Adipose tissue (tissue), 3 donors: Measurements from ENCODE around the gene PACSIN2. TPM values are rescaled to one million over a fixed set of nuclear protein-coding genes. Genes with fewer than 3 reads are reported as not detected.
"Not testable (repeated sequence)": the region's sequence is repeated elsewhere in the genome, so short reads cannot be mapped to it uniquely, and the experiment has no call there.

Source experiments
- H3K27ac ChIP-seq: one replicate; pipeline ENCODE4 v1.5.1; 2013; ENCODE audit warnings: low read depth, low read length
- WGBS, 3 donors: extraction: QIAGEN DNeasy Blood & Tissue Kit; methylation state at CpG; one replicate each; pipeline ENCODE4 v1.1.7; 2013; 5-methylcytosine and 5-hydroxymethylcytosine counted together
- polyA plus RNA-seq, 3 donors: library from polyadenylated mRNA; stranded (reverse); fragments of 200-250 nt; gene quantifications; one replicate each; pipeline ENCODE4 v1.2.3, GENCODE V29; 2013
- donor health status: healthy with polysubstance abuse.
- donor health status: Bipolar disorder and iron deficiency.
- donor health status: healthy.

PACSIN2 gene
- 10 to 100 TPM; 21.9 to 53.1 (median 24.6) TPM for polyA plus RNA-seq

DNA sequence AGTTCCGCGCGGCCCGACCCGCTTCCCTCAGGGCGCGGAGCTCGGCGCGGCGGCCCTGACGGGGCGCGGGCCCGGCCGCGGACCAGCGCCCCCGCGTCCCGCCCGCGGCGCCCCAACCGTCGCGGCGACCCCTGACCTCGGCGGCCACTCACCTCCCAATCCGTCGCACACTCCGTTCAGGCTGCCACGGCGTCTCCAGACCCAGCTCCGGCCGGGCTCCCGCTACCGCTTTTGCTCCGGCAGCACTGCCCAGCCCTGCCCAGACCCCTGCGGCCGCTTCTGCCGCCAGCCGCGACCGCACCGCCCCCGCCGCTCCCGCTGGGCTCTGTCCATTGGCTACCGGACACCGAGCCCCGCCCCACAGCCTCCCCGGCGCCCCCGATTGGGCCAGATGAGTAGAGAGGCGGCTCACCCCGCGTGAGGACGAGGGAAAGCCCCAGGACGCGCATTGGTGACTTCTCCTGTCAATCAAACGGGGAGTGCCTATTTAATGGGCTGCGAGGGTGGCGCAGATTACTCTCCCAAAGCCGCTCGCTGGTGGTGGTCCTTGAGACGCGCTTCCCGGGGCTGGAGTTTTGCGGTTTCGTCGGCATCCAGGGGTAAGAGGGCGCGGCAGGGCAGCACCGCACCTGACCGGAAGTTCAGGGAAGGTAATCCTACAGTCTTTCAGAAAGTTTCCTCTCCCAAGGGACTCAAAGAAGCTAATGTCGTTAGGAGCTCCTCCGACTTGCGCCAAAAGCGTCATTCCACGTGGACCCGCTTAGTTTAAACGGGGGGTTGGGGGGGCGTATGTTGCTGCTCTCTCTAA, at the start of gene PACSIN2:
Gene PACSIN2, minus strand, starts transcription at position 281 of the 808 bp plus-strand sequence. CDS start 103,069 bp downstream, outside the sequence.
- H3K27ac ChIP-seq = no peak within 1 kb of the TSS
- WGBS, 3 donors = 0 to 1% (median 1%) methylated on average over 54 to 85 of the region's 85 CpGs

GRCh38 chr22:43060183-43060582, 45.2 kb upstream of the PACSIN2 start:
- no peak overlapping the region for H3K27ac ChIP-seq
- 58 to 71% (median 60%) methylated on average over 5 of the region's 5 CpGs for WGBS, 3 donors

GRCh38 chr22:43057641-43058040, 42.7 kb upstream of the PACSIN2 start:
- WGBS, 3 donors = 42 to 92% (median 92%) methylated on average over 7 of the region's 7 CpGs
- no peak overlapping the region for H3K27ac ChIP-seq

DNA sequence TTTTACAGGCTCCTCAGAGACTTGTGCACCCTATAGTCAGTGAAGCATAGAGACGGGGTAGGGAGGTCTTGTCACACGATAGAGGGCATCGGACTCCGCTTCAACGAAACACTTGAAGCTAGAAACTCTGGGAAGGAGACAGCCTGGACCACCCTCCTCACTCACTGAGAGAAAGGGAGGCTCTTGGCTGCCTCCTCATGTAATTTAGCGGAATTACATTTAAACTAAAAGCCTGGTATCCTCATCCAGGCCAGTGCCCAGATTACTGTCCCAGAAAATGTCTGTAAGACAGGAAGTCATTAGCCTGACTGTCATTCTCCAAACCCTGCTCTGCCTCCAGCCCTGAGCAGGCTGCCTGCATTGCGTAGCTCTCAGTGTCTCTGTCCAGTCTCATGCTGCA, 38.2 kb upstream of the PACSIN2 start:
- WGBS, 3 donors = 96 to 100% (median 96%) methylated on average over 7 of the region's 7 CpGs
- no peak overlapping the region for H3K27ac ChIP-seq

DNA sequence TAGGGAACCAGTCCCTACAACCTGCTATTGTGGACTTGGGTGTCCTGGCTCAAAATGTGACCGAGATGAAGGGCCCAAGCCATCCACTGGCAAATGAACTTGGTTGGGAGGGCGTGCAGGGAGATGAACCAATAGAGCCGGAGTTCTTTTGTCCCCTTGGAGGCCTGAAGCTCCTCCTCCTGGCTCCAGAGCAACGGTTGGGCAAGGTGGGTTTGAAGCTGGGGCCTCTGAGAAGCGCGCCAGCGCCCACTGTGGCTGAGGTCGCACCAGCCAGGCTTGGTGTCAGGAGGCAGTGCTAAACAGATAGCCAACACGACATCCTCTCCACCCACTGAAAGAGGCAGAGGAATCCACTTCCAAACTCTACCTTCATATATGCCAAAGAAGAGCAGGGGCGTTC, 36.0 kb upstream of the PACSIN2 start:
- H3K27ac ChIP-seq = no peak overlapping the region
- WGBS, 3 donors = 80 to 91% (median 82%) methylated on average over 10 of the region's 10 CpGs

- 79 to 96% (median 93%) methylated on average over 7 of the region's 7 CpGs for WGBS, 3 donors
- H3K27ac ChIP-seq = no peak overlapping the region
Measured at GRCh38 chr22:43047605-43048004, 32.7 kb upstream of the PACSIN2 start.

DNA sequence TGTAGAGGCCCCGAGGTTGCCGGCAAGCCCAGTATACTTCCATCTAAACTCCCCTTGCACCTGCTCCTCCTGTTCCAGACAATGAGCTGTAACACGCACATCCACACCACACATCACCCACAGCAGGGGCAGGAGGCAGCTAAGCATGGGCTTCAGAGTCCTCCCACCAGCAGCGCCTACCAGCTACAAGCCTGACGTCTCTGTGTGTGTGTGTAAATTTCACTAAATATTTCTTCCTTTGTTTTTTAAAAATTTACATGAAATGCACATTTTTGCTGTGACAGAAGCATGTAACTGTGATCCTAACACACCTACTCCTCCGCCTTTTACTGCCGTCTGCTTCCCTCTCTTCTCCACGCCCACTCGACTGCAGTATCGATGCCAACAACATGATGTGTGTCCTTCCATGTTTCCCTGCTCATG, 29.4 kb upstream of the PACSIN2 start:
- WGBS, 3 donors = 88 to 90% (median 89%) methylated on average over 10 of the region's 10 CpGs
- no peak overlapping the region for H3K27ac ChIP-seq

GRCh38 chr22:43042101-43042780, 27.3 kb upstream of the PACSIN2 start:
- H3K27ac ChIP-seq = no peak overlapping the region
- WGBS, 3 donors = 60 to 89% (median 84%) methylated on average over 20 of the region's 20 CpGs

DNA sequence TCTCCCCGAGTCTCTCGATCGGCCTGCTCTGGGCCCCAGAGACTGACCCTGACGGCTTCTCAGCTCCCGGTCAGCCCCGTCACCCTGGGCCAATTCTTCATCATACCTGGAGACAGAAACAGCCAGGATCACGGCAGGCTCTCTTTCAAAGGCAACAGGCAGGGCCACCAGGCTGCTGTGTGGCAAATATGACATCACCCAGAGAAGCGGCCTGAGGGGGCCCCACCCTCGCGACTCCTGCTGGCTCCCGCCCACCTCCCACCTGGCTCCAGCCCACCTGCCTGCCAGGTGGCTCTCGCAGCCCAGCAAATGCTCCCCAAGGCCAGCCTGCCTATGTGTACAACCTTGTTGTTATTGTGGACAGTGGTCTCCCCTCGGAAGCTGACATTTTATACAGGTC, 24.9 kb upstream of the PACSIN2 start:
- 80 to 92% (median 90%) methylated on average over 13 of the region's 13 CpGs for WGBS, 3 donors

DNA sequence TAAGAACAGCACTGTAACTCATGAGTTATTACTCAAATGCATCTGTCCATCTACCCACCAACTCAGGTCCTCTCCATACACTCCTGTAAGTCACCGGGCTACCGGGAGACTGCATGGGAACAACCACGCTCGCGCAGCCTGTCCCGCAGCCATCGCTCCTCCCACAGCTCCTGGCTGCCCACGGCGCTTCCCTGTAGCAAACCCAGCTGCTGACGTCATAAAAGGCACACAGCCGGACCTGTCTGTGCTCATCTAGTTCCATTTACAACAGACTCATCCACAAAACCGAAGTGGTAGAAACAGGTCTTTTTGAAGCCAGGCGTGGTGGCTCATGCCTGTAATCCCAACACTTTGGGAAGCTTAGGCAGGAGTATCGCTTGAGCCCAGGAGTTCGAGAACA, 23.4 kb upstream of the PACSIN2 start:
- 89 to 95% (median 95%) methylated on average over 15 of the region's 15 CpGs for WGBS, 3 donors

More for the DNA sequence above, 24.9 kb upstream of the PACSIN2 start:
- H3K27ac ChIP-seq = no peak overlapping the region

GRCh38 chr22:43036282-43036829, 21.4 kb upstream of the PACSIN2 start:
- 29 to 70% (median 37%) methylated on average over 17 to 19 of the region's 19 CpGs for WGBS, 3 donors
- H3K27ac ChIP-seq = no peak overlapping the region

More for the DNA sequence above, 23.4 kb upstream of the PACSIN2 start:
- no peak overlapping the region for H3K27ac ChIP-seq

GRCh38 chr22:43035250-43035649, 20.3 kb upstream of the PACSIN2 start:
- no peak overlapping the region for H3K27ac ChIP-seq
- WGBS, 3 donors = 87 to 95% (median 90%) methylated on average over 9 of the region's 9 CpGs

GRCh38 chr22:43031617-43032016, 16.7 kb upstream of the PACSIN2 start:
- H3K27ac ChIP-seq = no peak overlapping the region
- WGBS, 3 donors = 78 to 98% (median 98%) methylated on average over 3 of the region's 3 CpGs

DNA sequence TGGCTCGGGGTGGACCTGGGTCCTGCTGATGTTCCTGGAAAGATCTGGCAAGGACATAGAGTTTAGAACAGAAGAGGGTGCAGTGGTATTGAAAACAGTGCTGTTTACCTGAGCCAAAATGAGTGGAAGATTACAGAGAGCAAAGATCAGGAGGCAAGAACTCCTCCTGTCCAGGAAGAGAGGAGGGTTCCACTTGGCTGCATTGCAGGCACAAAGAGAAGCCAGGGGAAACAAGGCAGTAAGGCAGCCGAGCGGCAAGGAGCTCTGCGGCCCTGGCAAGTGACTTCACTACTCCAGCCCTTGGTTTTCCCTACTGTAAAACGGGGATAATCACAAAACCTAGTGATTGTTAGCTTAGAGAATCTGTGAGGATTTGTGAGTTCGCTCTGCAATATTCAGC, 3.7 kb upstream of the PACSIN2 start:
- H3K27ac ChIP-seq = no peak overlapping the region
- 85 to 90% (median 86%) methylated on average over 6 of the region's 6 CpGs for WGBS, 3 donors

DNA sequence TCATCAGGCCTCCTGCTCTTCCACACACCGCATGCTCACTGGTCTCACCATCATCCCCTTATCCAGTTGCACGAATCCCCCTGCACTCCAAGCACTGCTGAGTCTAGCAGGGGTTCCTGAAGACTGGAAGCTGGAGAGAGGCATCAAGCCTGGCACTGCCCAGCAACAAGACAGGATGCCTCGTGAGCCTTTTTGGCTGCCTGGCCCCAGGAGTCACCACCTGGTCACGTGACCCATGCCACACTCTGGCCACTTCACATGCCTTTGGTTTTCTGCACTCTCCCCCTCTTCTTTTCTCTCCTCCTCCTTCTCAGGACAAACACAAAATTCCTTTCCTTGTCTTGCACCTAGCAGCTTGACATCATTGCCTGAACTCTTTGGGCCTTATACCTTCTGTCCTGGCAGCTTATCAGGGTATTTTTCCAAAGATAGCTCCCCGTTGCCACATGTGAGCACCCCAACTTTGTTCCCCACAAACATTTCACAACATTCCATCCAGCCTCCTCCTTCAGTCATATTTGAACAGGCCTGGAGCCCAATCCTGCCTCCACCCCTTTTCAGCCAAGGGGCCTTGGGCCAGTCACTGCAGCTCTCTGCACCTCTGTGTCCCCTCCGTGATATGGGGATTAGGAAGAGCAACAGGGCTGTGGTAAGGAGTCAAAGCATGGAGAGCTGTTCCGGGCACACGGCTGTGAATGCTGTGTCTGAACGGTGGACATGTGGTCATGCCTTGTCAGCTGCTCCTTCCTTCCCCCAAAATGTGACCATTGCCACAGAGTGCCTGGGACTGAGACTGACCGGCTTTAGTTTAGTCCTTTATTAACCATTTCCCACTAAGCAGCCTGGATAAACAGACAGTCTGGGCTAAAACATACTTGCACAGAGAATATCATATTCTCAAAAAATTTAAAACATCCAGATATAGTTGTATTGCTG, 2.8 kb upstream of the PACSIN2 start:
- WGBS, 3 donors = 72 to 83% (median 76%) methylated on average over 10 of the region's 10 CpGs
- no peak overlapping the region for H3K27ac ChIP-seq

DNA sequence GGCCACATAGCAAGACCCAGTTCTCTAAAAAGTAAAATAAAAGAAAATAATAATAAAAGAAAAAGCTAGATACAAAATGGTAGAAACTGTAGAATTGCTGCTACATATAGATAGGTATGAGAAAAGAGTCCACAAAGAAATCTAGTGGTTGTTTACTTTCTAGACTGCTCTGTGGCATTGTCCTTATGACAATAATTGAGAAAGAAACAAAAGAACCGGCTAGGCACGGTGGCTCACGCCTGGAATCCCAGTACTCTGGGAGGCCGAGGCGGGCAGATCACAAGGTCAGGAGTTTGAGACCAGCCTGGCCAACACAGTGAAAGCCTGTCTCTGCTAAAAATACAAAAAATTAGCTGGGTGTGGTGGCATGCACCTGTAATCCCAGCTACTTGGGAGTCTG, 1.2 kb upstream of the PACSIN2 start:
- H3K27ac ChIP-seq = not testable (repeated sequence)
- WGBS, 3 donors = 61 to 98% (median 92%) methylated on average over 5 of the region's 5 CpGs

GRCh38 chr22:43015677-43016042, 711 bp upstream of the PACSIN2 start:
- H3K27ac ChIP-seq = no peak overlapping the region
- 21 to 27% (median 25%) methylated on average over 5 of the region's 5 CpGs for WGBS, 3 donors

DNA sequence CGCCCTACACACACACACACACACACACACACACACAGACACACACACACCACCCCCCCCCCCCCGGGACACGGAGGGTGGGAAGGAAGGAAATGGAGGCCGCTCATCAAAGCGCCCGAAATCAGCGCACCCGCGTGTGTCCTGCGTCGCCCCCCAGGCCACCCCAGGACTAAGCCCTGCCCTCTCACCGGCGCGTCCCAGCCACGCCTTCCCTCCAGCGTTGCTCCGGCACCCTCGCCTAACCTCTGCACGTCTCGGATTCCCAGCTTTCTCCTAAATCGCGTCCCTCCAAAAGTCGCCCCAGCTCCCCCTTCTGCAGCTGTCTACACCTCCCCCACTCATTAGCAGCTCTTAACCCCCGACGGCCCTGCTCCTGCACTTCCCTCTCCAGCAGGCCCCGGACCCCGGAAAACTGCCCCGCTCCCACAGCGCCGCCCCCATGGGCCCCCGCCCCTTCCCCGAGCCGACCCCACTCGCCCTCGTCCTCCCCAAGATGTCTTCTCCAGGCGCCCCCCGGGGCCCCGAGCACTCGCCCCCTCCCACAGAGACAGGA, 557 bp downstream of the PACSIN2 start:
- WGBS, 3 donors = 0 to 1% (median 1%) methylated on average over 29 to 37 of the region's 39 CpGs

More for the DNA sequence above, 557 bp downstream of the PACSIN2 start:
- no peak overlapping the region for H3K27ac ChIP-seq
